Measurements from ENCODE around the gene EFNB2. TPM values are rescaled to one million over a fixed set of nuclear protein-coding genes. Genes with fewer than 3 reads are reported as not detected.

Gene EFNB2
- total and polyA plus RNA-seq, 2 of the 13 experiments (the other 11 are each of a cell fraction or from before 2014, with no cell fraction given), result 0.11 to 0.20 TPM

- TF ChIP-seq ZSCAN12 (CRISPR knock-in tag; IDR thresholded peaks at IDR 0.05) (no peak), ZNF282 (IDR thresholded peaks at IDR 0.05; ENCODE audit: partially characterized antibody) (no peak), SALL2 (CRISPR knock-in tag; IDR thresholded peaks at IDR 0.05) (no peak), POLR2G (IDR thresholded peaks at IDR 0.05; ENCODE audit: low read depth, low read length) (peak; percentile 31; the same call in 1 of the 2 replicates), RFXANK (CRISPR knock-in tag; IDR thresholded peaks at IDR 0.05) (no peak), DMTF1 (CRISPR knock-in tag; IDR thresholded peaks at IDR 0.05) (no peak), FOSL1 (CRISPR knock-in tag; IDR thresholded peaks at IDR 0.05; ENCODE audit: borderline replicate concordance) (no peak), PHF20 (CRISPR knock-in tag; IDR thresholded peaks at IDR 0.05) (no peak), RERE (CRISPR knock-in tag; IDR thresholded peaks at IDR 0.05; ENCODE audit: low read depth) (no peak), ATF5 (CRISPR knock-in tag; IDR thresholded peaks at IDR 0.05; ENCODE audit: low read depth) (no peak), NFE2L2 (IDR thresholded peaks at IDR 0.05; ENCODE audit: low read length) (no peak), ZNF484 (CRISPR knock-in tag; IDR thresholded peaks at IDR 0.05; ENCODE audit: borderline replicate concordance, low read depth) (no peak), NBN (conservative IDR thresholded peaks at IDR 0.05) (no peak), TCF7L2 (IDR thresholded peaks at IDR 0.05; ENCODE audit: low read depth, low read length) (no peak), ZNF24 (IDR thresholded peaks at IDR 0.05) (no peak), TBX3 (IDR thresholded peaks at IDR 0.05; ENCODE audit: borderline replicate concordance) (no peak), ZKSCAN1 (IDR thresholded peaks at IDR 0.05; ENCODE audit: low read length) (no peak), ZNF280B (CRISPR knock-in tag; IDR thresholded peaks at IDR 0.05; ENCODE audit: borderline replicate concordance) (no peak; the same call in 1 of the 2 replicates), MTERF4 (CRISPR knock-in tag; IDR thresholded peaks at IDR 0.05) (no peak)
Measured at GRCh38 chr13:106536244-106537034, 977 bp upstream of the EFNB2 start (continued).
